GM13977 (cell line): ENCODE results near the gene HABP2.

ENCODE experiments used
- DNase-seq: peaks from one replicate; pipeline ENCODE4 v3.0.0; 2012; ENCODE audit warnings: low spot score
- in situ Hi-C: fragments of 300-500 bp; cut with MboI; formaldehyde crosslinking; loops from one replicate; pipeline ENCODE4 v1.12.0; 2022; ENCODE audit warnings: low sequenced_read_pairs, low pct_unique_long_range_greater_than_20kb, mixed read lengths, inconsistent platforms; ENCODE audit not compliant: unreplicated experiment
- TF ChIP-seq, protein P1 (sequence below): IDR thresholded peaks from 2 replicates; pipeline ENCODE4 v1.5.1; 2012; ENCODE audit warnings: mild to moderate bottlenecking, control low read depth; ENCODE audit not compliant: insufficient read depth; ENCODE audit errors: extremely low read depth, missing control alignments

Gene HABP2

DNA sequence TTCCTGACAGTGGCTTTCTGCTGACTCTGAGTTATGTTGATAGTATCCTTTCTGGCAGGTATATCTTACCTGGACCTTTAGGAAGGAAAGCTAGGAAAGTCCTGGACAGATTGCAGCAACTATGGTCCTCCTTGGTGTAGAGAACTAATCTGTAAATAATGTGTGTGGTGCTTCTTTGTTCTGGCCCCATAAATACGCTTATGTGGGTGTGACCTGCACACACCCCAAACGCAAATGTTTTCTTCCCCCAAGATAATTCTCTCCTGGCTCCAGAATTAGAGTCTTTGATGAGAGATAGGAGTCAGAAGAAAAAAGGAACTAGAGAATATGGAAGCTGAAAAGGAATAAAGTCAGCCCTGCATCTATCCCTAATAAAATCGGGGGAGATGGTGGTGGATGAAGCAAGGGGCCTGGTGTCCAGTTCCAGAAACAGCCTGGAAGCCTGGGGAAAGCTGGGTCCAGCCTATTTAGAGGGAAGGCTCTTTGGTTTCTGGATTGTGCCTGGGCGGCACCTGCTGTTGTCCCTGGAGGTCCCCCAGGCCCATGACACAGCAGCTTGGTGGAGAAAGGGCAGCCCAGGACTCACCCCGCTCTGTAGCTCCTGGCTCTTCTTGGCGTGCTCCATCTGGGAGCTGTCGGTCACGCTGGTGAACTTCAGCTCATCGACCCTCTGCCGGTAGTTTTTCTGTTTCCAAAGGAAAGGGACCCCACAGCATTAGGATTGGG, 72.8 kb downstream of the HABP2 start:
- in situ Hi-C loops = no loop called here
- no peak for DNase-seq
- TF ChIP-seq, protein P1, sequence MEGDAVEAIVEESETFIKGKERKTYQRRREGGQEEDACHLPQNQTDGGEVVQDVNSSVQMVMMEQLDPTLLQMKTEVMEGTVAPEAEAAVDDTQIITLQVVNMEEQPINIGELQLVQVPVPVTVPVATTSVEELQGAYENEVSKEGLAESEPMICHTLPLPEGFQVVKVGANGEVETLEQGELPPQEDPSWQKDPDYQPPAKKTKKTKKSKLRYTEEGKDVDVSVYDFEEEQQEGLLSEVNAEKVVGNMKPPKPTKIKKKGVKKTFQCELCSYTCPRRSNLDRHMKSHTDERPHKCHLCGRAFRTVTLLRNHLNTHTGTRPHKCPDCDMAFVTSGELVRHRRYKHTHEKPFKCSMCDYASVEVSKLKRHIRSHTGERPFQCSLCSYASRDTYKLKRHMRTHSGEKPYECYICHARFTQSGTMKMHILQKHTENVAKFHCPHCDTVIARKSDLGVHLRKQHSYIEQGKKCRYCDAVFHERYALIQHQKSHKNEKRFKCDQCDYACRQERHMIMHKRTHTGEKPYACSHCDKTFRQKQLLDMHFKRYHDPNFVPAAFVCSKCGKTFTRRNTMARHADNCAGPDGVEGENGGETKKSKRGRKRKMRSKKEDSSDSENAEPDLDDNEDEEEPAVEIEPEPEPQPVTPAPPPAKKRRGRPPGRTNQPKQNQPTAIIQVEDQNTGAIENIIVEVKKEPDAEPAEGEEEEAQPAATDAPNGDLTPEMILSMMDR = no peak

DNA sequence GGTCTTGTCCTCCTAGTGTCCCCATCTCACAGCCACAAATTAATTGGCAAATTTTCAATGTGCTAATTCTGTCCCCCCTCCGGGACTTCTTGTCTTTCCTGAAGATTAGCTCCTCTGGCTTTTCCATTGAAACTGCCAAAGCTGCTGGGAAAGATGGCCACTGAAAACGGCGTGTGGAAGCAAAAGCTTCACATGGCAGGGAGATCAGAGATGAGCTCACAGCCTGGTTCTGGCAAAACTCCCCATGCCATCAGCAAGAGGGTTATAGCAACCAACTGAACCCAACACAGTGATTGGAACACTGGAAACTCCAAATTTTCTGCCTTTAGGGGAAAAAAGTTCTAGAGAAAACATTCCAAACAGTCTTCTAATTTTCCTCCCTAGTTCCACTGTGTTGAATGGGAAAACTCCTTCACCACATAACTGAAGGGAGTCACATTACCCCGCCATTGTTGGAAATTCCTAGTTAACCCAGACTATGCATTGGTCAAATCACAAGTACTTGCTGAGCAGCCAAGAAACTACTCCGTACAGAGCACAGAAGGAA, 74.0 kb downstream of the HABP2 start:
- TF ChIP-seq, protein P1 = no peak
- no peak for DNase-seq
- in situ Hi-C loops = no loop called here

- TF ChIP-seq, protein P1 = no peak
- in situ Hi-C loops = no loop called here
- DNase-seq = no peak
Measured at GRCh38 chr10:113627836-113628235, 75.0 kb downstream of the HABP2 start.

- DNase-seq = no peak
- in situ Hi-C loops = no loop called here
- TF ChIP-seq, protein P1 = no peak
Measured at GRCh38 chr10:113628607-113629153, 75.8 kb downstream of the HABP2 start.

DNA sequence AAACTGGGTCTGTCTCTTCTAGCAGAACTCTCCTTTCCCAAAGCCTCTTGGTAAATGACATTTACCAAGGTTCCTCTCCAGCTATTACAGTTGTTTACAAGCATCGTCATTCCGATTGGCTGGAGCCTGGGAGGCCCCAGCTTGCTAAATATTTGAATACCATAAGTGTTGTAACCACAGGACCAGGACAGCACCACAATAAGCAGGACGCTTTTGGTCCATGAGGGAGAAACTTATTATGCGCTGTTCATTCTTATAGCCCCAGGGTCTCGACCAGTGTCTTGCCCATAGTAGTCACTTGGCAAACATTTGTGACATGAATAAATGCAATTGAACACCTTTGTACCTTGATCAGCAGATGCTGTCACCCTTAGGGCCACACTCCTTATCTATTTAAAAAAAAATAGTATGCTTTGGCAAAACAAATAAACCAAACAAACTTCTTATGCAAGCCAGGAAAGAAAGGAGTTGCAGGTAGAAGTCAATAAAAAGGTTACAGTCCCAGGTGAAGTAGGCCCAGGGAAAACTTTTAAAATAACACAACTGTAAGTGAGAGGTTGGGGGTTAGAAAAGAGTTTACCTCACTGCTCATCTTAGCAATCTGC, 78.2 kb downstream of the HABP2 start:
- in situ Hi-C loops = no loop called here
- TF ChIP-seq, protein P1 = no peak
- no peak for DNase-seq

GRCh38 chr10:113631684-113632367, 79.0 kb downstream of the HABP2 start:
- no peak for DNase-seq
- TF ChIP-seq, protein P1 = no peak
- in situ Hi-C loops = no loop called here
